ENCODE measurements around the gene KRT27. TPM values are rescaled to one million over a fixed set of nuclear protein-coding genes. Genes with fewer than 3 reads are reported as not detected.

Gene KRT27
- total RNA-seq, 6 experiments from 2014 or later, result not detected

DNA sequence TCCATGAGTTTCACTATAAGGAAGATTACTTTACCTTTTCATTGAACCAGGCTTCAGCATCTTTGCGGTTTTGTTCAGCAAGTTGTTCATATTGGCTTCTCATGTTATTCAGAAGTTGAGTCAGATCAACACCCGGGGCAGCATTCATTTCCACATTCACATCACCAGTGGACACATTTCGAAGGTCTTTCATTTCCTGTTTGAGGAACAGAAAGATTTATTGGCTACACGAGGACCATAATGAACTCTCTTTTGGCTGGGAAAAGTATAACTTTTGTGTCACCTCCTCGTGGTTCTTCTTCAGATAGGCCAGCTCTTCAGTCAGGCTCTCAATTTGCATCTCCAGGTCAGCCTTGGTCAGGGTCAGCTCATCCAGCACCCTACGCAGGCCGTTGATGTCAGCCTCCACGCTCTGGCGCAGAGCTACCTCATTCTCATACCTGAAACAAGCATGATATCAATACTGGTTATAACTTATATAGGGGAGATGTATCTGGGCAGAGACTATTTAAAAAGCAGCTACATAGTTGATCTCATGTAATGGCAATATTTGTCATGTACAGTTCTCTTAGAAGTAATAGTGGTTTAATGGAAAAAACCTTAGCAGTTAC is 38.0 kb upstream of the KRT27 start:
- H3K27ac ChIP-seq, result no peak overlapping the region

DNA sequence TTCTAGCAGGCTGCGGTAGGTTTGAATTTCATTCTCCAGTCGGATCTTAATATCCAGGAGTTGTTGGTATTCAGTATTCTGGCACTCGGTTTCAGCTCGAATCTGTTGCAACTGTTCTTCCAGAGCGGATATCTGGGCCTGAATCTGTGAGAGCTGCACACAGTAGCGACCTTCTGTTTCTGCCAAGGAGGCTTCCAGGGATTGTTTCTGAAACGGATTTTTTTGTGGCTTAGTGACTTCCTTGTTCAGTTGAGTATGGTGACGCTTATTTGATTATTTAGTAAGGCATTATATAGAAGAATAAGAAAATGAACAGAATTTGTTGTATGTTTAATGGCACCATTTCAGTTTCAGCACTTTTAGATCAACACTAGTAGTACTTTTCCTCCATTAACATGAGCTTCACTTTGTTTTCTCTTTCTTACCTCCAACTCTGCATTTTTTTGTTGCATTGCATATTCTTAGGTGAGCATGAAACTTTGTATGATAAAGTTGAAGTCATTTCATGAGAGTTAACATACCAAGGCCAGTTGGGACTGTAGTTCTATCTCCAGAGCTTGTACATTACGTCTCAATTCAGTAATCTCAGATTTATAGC is 37.3 kb upstream of the KRT27 start:
- peaks cover 0 to 6% (median 0%) of the 10 kb centered on the region in 4 donors for H3K4me1 ChIP-seq

More for the DNA sequence above, 38.0 kb upstream of the KRT27 start:
- peaks cover 0 to 6% (median 0%) of the 10 kb centered on the region in 4 donors for H3K4me1 ChIP-seq
- intact Hi-C loops (cut with DNase I), result no loop called here
- H3K27me3 ChIP-seq, result no peaks in the 10 kb centered on the region
- H3K9me3 ChIP-seq, result no peaks in the 10 kb centered on the region
- H3K4me3 ChIP-seq, result no peak overlapping the region
- DNase-seq (no peak), ATAC-seq (no peak)
- no peak for TF ChIP-seq POLR2A (IDR thresholded peaks at IDR 0.05)
- TF ChIP-seq, protein P1, sequence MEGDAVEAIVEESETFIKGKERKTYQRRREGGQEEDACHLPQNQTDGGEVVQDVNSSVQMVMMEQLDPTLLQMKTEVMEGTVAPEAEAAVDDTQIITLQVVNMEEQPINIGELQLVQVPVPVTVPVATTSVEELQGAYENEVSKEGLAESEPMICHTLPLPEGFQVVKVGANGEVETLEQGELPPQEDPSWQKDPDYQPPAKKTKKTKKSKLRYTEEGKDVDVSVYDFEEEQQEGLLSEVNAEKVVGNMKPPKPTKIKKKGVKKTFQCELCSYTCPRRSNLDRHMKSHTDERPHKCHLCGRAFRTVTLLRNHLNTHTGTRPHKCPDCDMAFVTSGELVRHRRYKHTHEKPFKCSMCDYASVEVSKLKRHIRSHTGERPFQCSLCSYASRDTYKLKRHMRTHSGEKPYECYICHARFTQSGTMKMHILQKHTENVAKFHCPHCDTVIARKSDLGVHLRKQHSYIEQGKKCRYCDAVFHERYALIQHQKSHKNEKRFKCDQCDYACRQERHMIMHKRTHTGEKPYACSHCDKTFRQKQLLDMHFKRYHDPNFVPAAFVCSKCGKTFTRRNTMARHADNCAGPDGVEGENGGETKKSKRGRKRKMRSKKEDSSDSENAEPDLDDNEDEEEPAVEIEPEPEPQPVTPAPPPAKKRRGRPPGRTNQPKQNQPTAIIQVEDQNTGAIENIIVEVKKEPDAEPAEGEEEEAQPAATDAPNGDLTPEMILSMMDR (IDR thresholded peaks at IDR 0.05), result no peak
- WGBS (ENCODE audit: insufficient coverage, low coverage, low lambda C conversion rate, missing lambda C conversion rate), result 88% methylated on average over 7 of the region's 9 CpGs
- H3K36me3 ChIP-seq, result no peaks in the 10 kb centered on the region

DNA sequence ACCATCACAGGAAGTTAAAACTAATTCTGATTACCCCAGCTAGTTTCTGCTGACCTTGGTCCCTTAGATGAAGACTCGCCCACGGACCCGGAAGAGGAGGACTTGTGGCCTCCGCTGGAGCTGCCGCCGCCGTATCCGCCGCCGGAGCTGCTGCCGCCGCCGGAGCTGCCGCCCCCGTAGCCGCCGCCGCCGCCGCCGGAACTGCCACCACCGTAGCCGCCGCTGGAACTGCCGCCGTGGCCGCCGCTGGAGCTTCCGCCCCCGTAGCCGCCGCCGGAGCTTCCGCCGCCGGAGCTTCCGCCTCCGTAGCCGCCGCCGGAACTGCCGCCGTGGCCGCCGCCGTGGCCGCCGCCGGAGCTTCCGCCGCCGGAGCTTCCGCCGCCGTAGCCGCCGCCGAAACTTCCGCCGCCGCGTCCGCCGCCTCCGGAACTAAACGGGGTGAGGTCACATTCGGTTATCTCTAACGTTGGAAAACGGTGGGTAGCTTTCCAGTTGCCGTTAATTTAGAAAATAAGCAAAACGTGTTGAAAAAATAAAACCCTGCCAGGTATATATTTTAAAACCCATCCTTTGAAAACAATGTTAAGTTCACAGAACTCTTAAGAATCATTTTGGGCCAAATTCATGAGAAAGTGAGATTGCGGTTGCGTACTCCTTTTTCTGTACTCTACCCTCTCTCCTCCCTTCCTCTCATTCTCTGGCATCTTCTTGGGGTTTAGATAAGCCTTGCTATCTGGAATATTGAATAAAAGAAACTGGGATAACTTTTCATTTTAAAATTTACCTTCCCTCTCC is 36.6 kb upstream of the KRT27 start:
- 1% methylated on average over 41 of the region's 73 CpGs for WGBS (ENCODE audit: insufficient coverage, low coverage, low lambda C conversion rate, missing lambda C conversion rate)

More for the DNA sequence above, 37.3 kb upstream of the KRT27 start:
- no peaks in the 10 kb centered on the region for H3K27me3 ChIP-seq
- TF ChIP-seq, protein P1 (IDR thresholded peaks at IDR 0.05), result no peak
- TF ChIP-seq POLR2A (IDR thresholded peaks at IDR 0.05), result no peak
- no peak for DNase-seq
- no peaks in the 10 kb centered on the region for H3K36me3 ChIP-seq
- no peaks in the 10 kb centered on the region for H3K9me3 ChIP-seq
- H3K4me3 ChIP-seq, result peak overlapping the region; percentile 66 to 78 (median 74)
- intact Hi-C loops (cut with DNase I), result no loop called here
- WGBS (ENCODE audit: insufficient coverage, low coverage, low lambda C conversion rate, missing lambda C conversion rate), result 35% methylated on average over 9 of the region's 9 CpGs
- peak overlapping the region; percentile 39 to 77 (median 55) for H3K27ac ChIP-seq
- ATAC-seq, result peak; percentile 20 to 44 (median 38)

DNA sequence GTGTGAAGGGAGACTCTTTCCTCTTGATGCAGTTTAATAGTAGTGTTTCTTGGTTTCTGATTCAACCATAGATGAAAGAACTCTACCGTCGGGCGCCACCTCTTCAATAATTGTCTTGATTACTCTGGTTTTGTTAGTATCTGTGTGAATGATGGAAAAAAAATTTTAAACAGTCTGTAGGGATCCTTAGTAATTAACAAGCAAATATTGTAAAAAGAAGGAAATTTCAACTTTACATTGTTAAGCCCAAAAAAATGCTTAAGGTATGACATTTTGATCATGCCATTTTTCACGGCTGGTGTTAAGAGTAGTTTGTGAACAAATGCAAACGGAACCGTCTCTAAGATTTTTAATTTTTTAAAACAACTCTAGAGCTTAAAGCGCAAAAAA is 36.0 kb upstream of the KRT27 start:
- intact Hi-C loops (cut with DNase I), result no loop called here
- Histone ChIP-seq H3K36me3 (no peaks in the 10 kb centered on the region), H3K4me3 (peak overlapping the region; percentile 66 to 78 (median 74)), H3K27me3 (no peaks in the 10 kb centered on the region), H3K4me1 (peaks cover 0 to 6% (median 0%) of the 10 kb centered on the region in 4 donors), H3K27ac (peak overlapping the region; percentile 77 to 87 (median 80)), H3K9me3 (no peaks in the 10 kb centered on the region)
- ATAC-seq (no peak), DNase-seq (no peak)
- no peak for TF ChIP-seq POLR2A (IDR thresholded peaks at IDR 0.05)
- TF ChIP-seq, protein P1 (IDR thresholded peaks at IDR 0.05), result no peak
- WGBS (ENCODE audit: insufficient coverage, low coverage, low lambda C conversion rate, missing lambda C conversion rate), result 23% methylated on average over 7 of the region's 7 CpGs

More for the DNA sequence above, 36.6 kb upstream of the KRT27 start:
- ATAC-seq, result peak; percentile 95 to 98 (median 96)
- H3K4me1 ChIP-seq, result peaks cover 0 to 6% (median 0%) of the 10 kb centered on the region in 4 donors
- intact Hi-C loops (cut with DNase I), result no loop called here
- H3K9me3 ChIP-seq, result no peaks in the 10 kb centered on the region
- H3K27ac ChIP-seq, result peak overlapping the region; percentile 77 to 87 (median 80)
- peak overlapping the region; percentile 66 to 78 (median 74) for H3K4me3 ChIP-seq
- no peaks in the 10 kb centered on the region for H3K36me3 ChIP-seq
- peak; percentile 83 to 86 (median 85) for DNase-seq
- H3K27me3 ChIP-seq, result no peaks in the 10 kb centered on the region
- TF ChIP-seq, protein P1 (IDR thresholded peaks at IDR 0.05), result no peak
- peak; percentile 77 for TF ChIP-seq POLR2A (IDR thresholded peaks at IDR 0.05)

Data from right lobe of liver (tissue), 6 donors.